Lower leg skin (tissue), 3 donors: ENCODE data around the gene DNMT3L.

Experiments used
- CTCF ChIP-seq, 3 donors: fragments of 450-650 bp; IDR thresholded peaks; one replicate each; pipeline ENCODE4 v1.5.1; 2016; ENCODE audit warnings: antibody characterized with exemption in 3 of 3, mild to moderate bottlenecking in 3 of 3, moderate library complexity in 2 of 3
- POLR2A ChIP-seq, 2 donors: fragments of 450-650 bp; IDR thresholded peaks; one replicate each; pipeline ENCODE4 v1.6.1; 2016 to 2017; ENCODE audit warnings: antibody characterized with exemption in 2 of 2, mild to moderate bottlenecking in 1 of 2, moderate library complexity in 1 of 2

GRCh38 chr21:44295163-44295573 is 33.5 kb upstream of the DNMT3L start:
- TF ChIP-seq POLR2A (IDR thresholded peaks at IDR 0.05) (no peak), CTCF (IDR thresholded peaks at IDR 0.05) (no peak)
